Mucosa of rectum (tissue), 2 donors: ENCODE measurements around the gene ISX.
"Not testable (repeated sequence)": the region's sequence is repeated elsewhere in the genome, so short reads cannot be mapped to it uniquely, and the experiment has no call there.

ENCODE experiments used
- H3K27ac ChIP-seq, 2 donors: one replicate each; pipeline ENCODE4 v1.7.0; 2013; ENCODE audit warnings: inconsistent platforms in 2 of 2, low read depth in 2 of 2, low read length in 2 of 2
- H3K27me3 ChIP-seq, 2 donors: one replicate each; pipeline ENCODE4 v1.7.0; 2013; ENCODE audit warnings: low read length in 2 of 2; ENCODE audit not compliant: control insufficient read depth in 2 of 2, insufficient read depth in 2 of 2
- H3K36me3 ChIP-seq, 2 donors: one replicate each; pipeline ENCODE4 v1.7.0; 2013; ENCODE audit warnings: low read length in 2 of 2; ENCODE audit not compliant: control insufficient read depth in 2 of 2, insufficient read depth in 2 of 2
- H3K4me1 ChIP-seq, 2 donors: one replicate each; pipeline ENCODE4 v1.7.0; 2013; ENCODE audit warnings: low read length in 2 of 2, mild to moderate bottlenecking in 1 of 2; ENCODE audit not compliant: control insufficient read depth in 2 of 2, insufficient read depth in 2 of 2
- H3K4me3 ChIP-seq, 2 donors: one replicate each; pipeline ENCODE4 v1.7.0; 2013; ENCODE audit warnings: low read length in 2 of 2
- H3K9ac ChIP-seq, 2 donors: one replicate each; pipeline ENCODE4 v1.7.0; 2013; ENCODE audit warnings: low read length in 2 of 2, low read depth in 1 of 2, mild to moderate bottlenecking in 1 of 2
- H3K9me3 ChIP-seq, 2 donors: one replicate each; pipeline ENCODE4 v1.7.0; 2013; ENCODE audit warnings: low read length in 2 of 2; ENCODE audit not compliant: control insufficient read depth in 2 of 2
- donor health status: healthy.
- donor health status: Normal muscosa, but diverticular disease.

The ISX gene

GRCh38 chr22:35033635-35034296 lies 32.2 kb upstream of the ISX start:
- Histone ChIP-seq H3K36me3 (no peaks in the 10 kb centered on the region), H3K27ac (no peak overlapping the region), H3K4me3 (no peak overlapping the region), H3K27me3 (peaks cover 0 to 2% of the 10 kb centered on the region in 2 donors), H3K9ac (no peak overlapping the region), H3K4me1 (peaks cover 0 to 2% of the 10 kb centered on the region in 2 donors), H3K9me3 (no peaks in the 10 kb centered on the region)

GRCh38 chr22:35034963-35035362 lies 31.0 kb upstream of the ISX start:
- Histone ChIP-seq H3K4me1 (peaks cover 0 to 2% of the 10 kb centered on the region in 2 donors), H3K4me3 (no peak overlapping the region), H3K9ac (no peak overlapping the region), H3K27ac (no peak overlapping the region), H3K9me3 (no peaks in the 10 kb centered on the region), H3K27me3 (peaks cover 0 to 2% of the 10 kb centered on the region in 2 donors), H3K36me3 (no peaks in the 10 kb centered on the region)

GRCh38 chr22:35037089-35037488 lies 28.9 kb upstream of the ISX start:
- Histone ChIP-seq H3K27ac (no peak overlapping the region), H3K9ac (no peak overlapping the region), H3K27me3 (no peaks in the 10 kb centered on the region), H3K9me3 (no peaks in the 10 kb centered on the region), H3K4me3 (no peak overlapping the region), H3K36me3 (no peaks in the 10 kb centered on the region), H3K4me1 (peaks cover 0 to 2% of the 10 kb centered on the region in 2 donors)

- Histone ChIP-seq H3K27me3 (no peaks in the 10 kb centered on the region), H3K27ac (no peak overlapping the region), H3K9me3 (no peaks in the 10 kb centered on the region), H3K36me3 (no peaks in the 10 kb centered on the region), H3K4me3 (no peak overlapping the region), H3K9ac (no peak overlapping the region), H3K4me1 (peaks cover 0 to 5% of the 10 kb centered on the region in 2 donors)
Observed at GRCh38 chr22:35039625-35040024, 26.3 kb upstream of the ISX start.

GRCh38 chr22:35043252-35043933 lies 22.6 kb upstream of the ISX start:
- H3K4me1 ChIP-seq, result peaks cover 4 to 5% of the 10 kb centered on the region in 2 donors
- no peak overlapping the region for H3K27ac ChIP-seq
- no peak overlapping the region for H3K4me3 ChIP-seq
- H3K9ac ChIP-seq, result no peak overlapping the region
- H3K36me3 ChIP-seq, result no peaks in the 10 kb centered on the region
- H3K9me3 ChIP-seq, result no peaks in the 10 kb centered on the region
- H3K27me3 ChIP-seq, result no peaks in the 10 kb centered on the region

- Histone ChIP-seq H3K4me1 (peaks cover 4 to 5% of the 10 kb centered on the region in 2 donors), H3K27ac (no peak overlapping the region), H3K27me3 (no peaks in the 10 kb centered on the region), H3K4me3 (no peak overlapping the region), H3K36me3 (no peaks in the 10 kb centered on the region), H3K9me3 (no peaks in the 10 kb centered on the region), H3K9ac (no peak overlapping the region)
Observed at GRCh38 chr22:35043934-35044319, 22.0 kb upstream of the ISX start.

- H3K36me3 ChIP-seq, result no peaks in the 10 kb centered on the region
- no peaks in the 10 kb centered on the region for H3K9me3 ChIP-seq
- H3K4me1 ChIP-seq, result peaks cover 4 to 5% of the 10 kb centered on the region in 2 donors
- no peak overlapping the region for H3K9ac ChIP-seq
- H3K4me3 ChIP-seq, result no peak overlapping the region
- H3K27ac ChIP-seq, result no peak overlapping the region
- no peaks in the 10 kb centered on the region for H3K27me3 ChIP-seq
Observed at GRCh38 chr22:35044607-35045390, 21.2 kb upstream of the ISX start.

- Histone ChIP-seq H3K27ac (no peak overlapping the region), H3K4me1 (peaks cover 4 to 5% of the 10 kb centered on the region in 2 donors), H3K9ac (no peak overlapping the region), H3K36me3 (no peaks in the 10 kb centered on the region), H3K4me3 (no peak overlapping the region), H3K9me3 (no peaks in the 10 kb centered on the region), H3K27me3 (no peaks in the 10 kb centered on the region)
Observed at GRCh38 chr22:35045451-35045850, 20.5 kb upstream of the ISX start.

GRCh38 chr22:35046744-35047462 lies 19.1 kb upstream of the ISX start:
- Histone ChIP-seq H3K27ac (no peak overlapping the region), H3K9me3 (no peaks in the 10 kb centered on the region), H3K9ac (no peak overlapping the region), H3K4me1 (peaks cover 4 to 5% of the 10 kb centered on the region in 2 donors), H3K27me3 (no peaks in the 10 kb centered on the region), H3K36me3 (no peaks in the 10 kb centered on the region), H3K4me3 (no peak overlapping the region)

- H3K27me3 ChIP-seq, H3K9ac ChIP-seq, H3K4me3 ChIP-seq, H3K4me1 ChIP-seq, H3K36me3 ChIP-seq, H3K27ac ChIP-seq, H3K9me3 ChIP-seq: not testable (repeated sequence)
Observed at GRCh38 chr22:35050038-35050437, 15.9 kb upstream of the ISX start.
